Kidney (tissue), 14 donors: Measurements from ENCODE around the gene TMEM151A. TPM values are rescaled to one million over a fixed set of nuclear protein-coding genes. Genes with fewer than 3 reads are reported as not detected.

Experiments
- DNase-seq, 5 donors: peaks; one replicate each; pipeline ENCODE4 v3.0.0-alpha.2; 2013 to 2020
- FAIRE-seq: peaks from 2 replicates; lab custom pipeline; 2012; peaks lifted over from hg19 to GRCh38; lab: Jason Lieb, UNC
- H3K27ac ChIP-seq, 2 donors: one replicate each; pipeline ENCODE4 v1.7.0; 2013; ENCODE audit warnings: low read depth in 2 of 2, low read length in 2 of 2, inconsistent platforms in 1 of 2
- H3K27me3 ChIP-seq: one replicate; pipeline ENCODE4 v1.7.1; 2013; ENCODE audit warnings: low read length, inconsistent platforms; ENCODE audit not compliant: control insufficient read depth, insufficient read depth
- H3K36me3 ChIP-seq, 3 donors: one replicate each; pipeline versions ENCODE4 v1.7.0 to v1.7.1; 2013; ENCODE audit warnings: low read length in 3 of 3, control low read depth in 1 of 3, inconsistent platforms in 1 of 3; ENCODE audit not compliant: insufficient read depth in 3 of 3, control insufficient read depth in 2 of 3
- H3K4me1 ChIP-seq, 3 donors: one replicate each; pipeline versions ENCODE4 v1.7.0 to v1.7.1; 2013; ENCODE audit warnings: low read length in 3 of 3, inconsistent platforms in 1 of 3, low read depth in 1 of 3; ENCODE audit not compliant: control insufficient read depth in 2 of 3, insufficient read depth in 2 of 3
- H3K4me3 ChIP-seq, 3 donors: one replicate each; pipeline versions ENCODE4 v1.7.0 to v1.8.1; 2013; ENCODE audit warnings: low read length in 3 of 3, control low read depth in 1 of 3, inconsistent platforms in 1 of 3
- H3K9ac ChIP-seq, 3 donors: one replicate each; pipeline versions ENCODE4 v1.7.0 to v1.7.1; 2013; ENCODE audit warnings: low read length in 3 of 3, control low read depth in 1 of 3, inconsistent platforms in 1 of 3
- H3K9me3 ChIP-seq, 3 donors: one replicate each; pipeline versions ENCODE4 v1.7.0 to v1.7.1; 2013; ENCODE audit warnings: low read length in 3 of 3, control low read depth in 1 of 3, inconsistent platforms in 1 of 3; ENCODE audit not compliant: control insufficient read depth in 2 of 3, insufficient read depth in 1 of 3
- CTCF ChIP-seq: IDR thresholded peaks from 3 replicates; pipeline ENCODE4 v1.5.1; 2012; ENCODE audit warnings: mild to moderate bottlenecking, moderate library complexity, borderline replicate concordance; ENCODE audit not compliant: insufficient read depth; ENCODE audit errors: extremely low read depth
- intact Hi-C: fragments of 100-400 bp; cut with DNase I; formaldehyde crosslinking; loops from one replicate; pipeline ENCODE4 v1.11.1; 2022
- polyA plus RNA-seq: library from polyadenylated mRNA; stranded (reverse); fragments of 350-450 nt; fragmentation: Illumina TruSeq; extraction: RNeasy Lipid Tissue Mini Kit (QIAGEN cat#74804); gene quantifications from one replicate; pipeline ENCODE4 v1.2.3, GENCODE V29; 2014; ENCODE audit warnings: low read depth, low replicate concordance; ENCODE audit not compliant: insufficient read depth
- total RNA-seq: library from RNA; stranded (reverse); fragmentation: NEBNext Ultra II Directional; extraction: Animal tissue kit (Norgen Biotek cat#: 25700); gene quantifications from one replicate; pipeline ENCODE4 v1.2.1, GENCODE V29; 2021
- donor health status: control.
- donor health status: control.
- donor health status: control.
- donor health status: control.
- donor health status: control.
- donor health status: DM: yes; HTN: yes; CAD: no.
- donor health status: Normal renal cell carcinoma (clear cell type).

The TMEM151A gene
- total and polyA plus RNA-seq, 2 donors from 2014 or later = 0.19 TPM; not detected in 1

GRCh38 chr11:66258473-66258893 is 33.2 kb upstream of the TMEM151A start:
- no peaks in the 10 kb centered on the region for H3K27me3 ChIP-seq
- peaks cover 0 to 12% (median 4%) of the 10 kb centered on the region in 3 donors for H3K4me1 ChIP-seq
- no peaks in the 10 kb centered on the region for H3K9me3 ChIP-seq
- H3K36me3 ChIP-seq = peaks cover 0 to 6% (median 4%) of the 10 kb centered on the region in 3 donors
- no peak overlapping the region for H3K27ac ChIP-seq
- peak overlapping the region; percentile 15 to 85 (median 54) for H3K4me3 ChIP-seq
- no peak for TF ChIP-seq CTCF
- H3K9ac ChIP-seq = peak overlapping the region in 2 of 3 donors; percentile 44 to 80
- FAIRE-seq (no peak), DNase-seq (no peak)
- intact Hi-C loops = no loop called here

GRCh38 chr11:66259225-66259624 is 32.5 kb upstream of the TMEM151A start:
- no peak for FAIRE-seq
- no peak for TF ChIP-seq CTCF
- intact Hi-C loops = no loop called here

GRCh38 chr11:66259956-66260355 is 31.7 kb upstream of the TMEM151A start:
- Histone ChIP-seq H3K36me3 (peaks cover 2 to 7% (median 4%) of the 10 kb centered on the region in 3 donors), H3K27me3 (no peaks in the 10 kb centered on the region), H3K4me1 (peaks cover 0 to 12% (median 4%) of the 10 kb centered on the region in 3 donors), H3K27ac (no peak overlapping the region), H3K9me3 (no peaks in the 10 kb centered on the region), H3K4me3 (no peak overlapping the region), H3K9ac (no peak overlapping the region)
- DNase-seq (no peak), FAIRE-seq (no peak)
- TF ChIP-seq CTCF = no peak
- intact Hi-C loops = no loop called here

More at GRCh38 chr11:66259225-66259624, 32.5 kb upstream of the TMEM151A start:
- peaks cover 0 to 12% (median 4%) of the 10 kb centered on the region in 3 donors for H3K4me1 ChIP-seq
- no peak overlapping the region for H3K27ac ChIP-seq
- H3K9ac ChIP-seq = peak overlapping the region in 1 of 3 donors; percentile 43
- H3K36me3 ChIP-seq = peaks cover 0 to 7% (median 4%) of the 10 kb centered on the region in 3 donors
- no peaks in the 10 kb centered on the region for H3K9me3 ChIP-seq
- no peak for DNase-seq
- H3K4me3 ChIP-seq = no peak overlapping the region
- no peaks in the 10 kb centered on the region for H3K27me3 ChIP-seq

GRCh38 chr11:66261578-66261977 is 30.1 kb upstream of the TMEM151A start:
- no peak overlapping the region for H3K27ac ChIP-seq
- peaks cover 2 to 7% (median 4%) of the 10 kb centered on the region in 3 donors for H3K36me3 ChIP-seq
- no peak for TF ChIP-seq CTCF
- no peak overlapping the region for H3K4me3 ChIP-seq
- no peak for FAIRE-seq
- intact Hi-C loops = no loop called here
- no peak for DNase-seq
- no peak overlapping the region for H3K9ac ChIP-seq
- peaks cover 0 to 14% (median 4%) of the 10 kb centered on the region in 3 donors for H3K4me1 ChIP-seq
- H3K9me3 ChIP-seq = no peaks in the 10 kb centered on the region
- no peaks in the 10 kb centered on the region for H3K27me3 ChIP-seq
